GM19035 (cell line): ENCODE data around the gene NYAP1.
"Not testable (repeated sequence)": the region's sequence is repeated elsewhere in the genome, so short reads cannot be mapped to it uniquely, and the experiment has no call there.

ENCODE experiments used
- ATAC-seq: cut with Tn5 transposase; IDR thresholded peaks from one replicate; pipeline ENCODE4 v1.9.1; 2021; ENCODE audit not compliant: unreplicated experiment

The NYAP1 gene

GRCh38 chr7:100481466-100481865 lies 2.3 kb upstream of the NYAP1 start:
- no peak for ATAC-seq

GRCh38 chr7:100482728-100483089 lies 1.0 kb upstream of the NYAP1 start:
- ATAC-seq, result no peak

DNA sequence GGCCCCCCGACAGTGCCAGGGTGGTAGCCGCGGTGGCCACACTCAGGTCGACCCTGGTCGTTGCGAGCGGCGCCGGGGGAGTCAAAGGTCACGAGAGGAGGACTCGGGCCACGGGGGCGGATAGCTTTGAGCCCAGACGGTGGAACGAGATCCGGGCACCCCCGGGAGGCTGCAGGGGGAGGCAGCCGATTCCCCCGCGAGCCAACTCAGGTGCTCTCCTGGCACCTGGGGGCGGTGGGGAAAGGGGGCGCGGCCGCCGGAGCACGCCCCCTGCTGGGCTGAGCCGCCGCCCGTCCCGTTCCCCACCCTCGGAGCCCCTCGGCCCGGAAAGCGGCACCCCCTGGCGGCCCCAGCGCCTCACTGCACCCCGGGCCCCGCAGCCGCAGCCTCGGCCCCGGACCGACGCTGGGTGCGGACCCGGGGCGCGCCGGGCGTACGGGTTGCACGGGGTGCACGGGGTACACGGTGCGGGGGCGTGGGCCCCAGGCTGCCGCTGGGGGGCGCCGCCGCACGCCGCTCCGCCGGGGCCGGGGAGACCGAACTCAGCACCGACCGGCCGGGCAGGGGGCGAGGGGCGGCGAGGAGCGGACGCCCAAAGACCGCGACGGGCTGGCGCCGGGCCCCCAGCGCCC lies 521 bp upstream of the NYAP1 start:
- ATAC-seq, result peak; percentile 60

- ATAC-seq, result no peak
Observed at GRCh38 chr7:100484673-100485045, 932 bp downstream of the NYAP1 start.

DNA sequence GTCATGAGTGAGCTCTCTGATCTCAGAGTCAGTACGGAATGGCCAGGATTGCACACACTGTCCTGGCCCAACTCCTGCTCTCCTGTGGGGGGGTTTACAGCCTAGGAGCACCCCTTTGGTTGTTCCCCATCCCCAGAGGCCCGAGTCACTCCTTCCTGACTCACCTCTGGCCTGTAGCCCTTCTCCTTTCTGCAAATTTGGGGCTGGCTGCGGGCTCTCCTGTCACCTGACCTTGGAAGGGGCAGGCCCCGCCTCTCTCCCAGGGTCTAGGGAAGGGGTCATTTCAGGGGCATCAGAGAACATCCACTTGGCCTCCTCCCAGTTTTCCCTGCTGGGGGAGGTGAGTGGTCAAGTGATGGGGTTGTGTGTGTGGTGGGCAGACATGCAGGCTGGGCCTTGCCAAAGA lies 1.7 kb downstream of the NYAP1 start:
- ATAC-seq, result no peak

DNA sequence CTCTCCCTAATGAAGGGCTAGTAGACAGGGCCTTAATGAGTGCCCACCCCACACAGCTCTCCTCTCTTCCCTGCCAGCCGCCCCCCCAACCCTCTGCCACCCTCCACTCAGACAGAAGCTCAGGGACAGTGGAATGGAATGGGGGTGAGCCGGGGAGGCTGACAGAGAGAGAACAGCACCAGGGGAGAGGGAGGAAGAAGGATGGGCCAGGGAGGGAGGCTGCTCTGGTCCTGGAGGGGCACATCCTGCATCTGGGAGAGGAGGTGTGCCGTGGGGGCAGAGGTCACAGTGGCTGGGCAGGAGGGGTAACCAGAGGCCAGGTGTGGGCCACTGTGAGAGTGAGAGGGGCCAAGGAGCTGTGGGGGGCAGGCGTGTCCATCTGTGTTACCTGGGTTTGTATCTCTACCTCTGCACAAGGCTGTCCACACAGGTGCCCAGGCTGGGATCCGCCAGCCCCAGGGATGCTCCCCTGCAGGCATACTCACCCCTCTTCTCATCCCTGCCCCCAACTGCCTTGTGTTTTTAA lies 2.4 kb downstream of the NYAP1 start:
- ATAC-seq, result no peak

DNA sequence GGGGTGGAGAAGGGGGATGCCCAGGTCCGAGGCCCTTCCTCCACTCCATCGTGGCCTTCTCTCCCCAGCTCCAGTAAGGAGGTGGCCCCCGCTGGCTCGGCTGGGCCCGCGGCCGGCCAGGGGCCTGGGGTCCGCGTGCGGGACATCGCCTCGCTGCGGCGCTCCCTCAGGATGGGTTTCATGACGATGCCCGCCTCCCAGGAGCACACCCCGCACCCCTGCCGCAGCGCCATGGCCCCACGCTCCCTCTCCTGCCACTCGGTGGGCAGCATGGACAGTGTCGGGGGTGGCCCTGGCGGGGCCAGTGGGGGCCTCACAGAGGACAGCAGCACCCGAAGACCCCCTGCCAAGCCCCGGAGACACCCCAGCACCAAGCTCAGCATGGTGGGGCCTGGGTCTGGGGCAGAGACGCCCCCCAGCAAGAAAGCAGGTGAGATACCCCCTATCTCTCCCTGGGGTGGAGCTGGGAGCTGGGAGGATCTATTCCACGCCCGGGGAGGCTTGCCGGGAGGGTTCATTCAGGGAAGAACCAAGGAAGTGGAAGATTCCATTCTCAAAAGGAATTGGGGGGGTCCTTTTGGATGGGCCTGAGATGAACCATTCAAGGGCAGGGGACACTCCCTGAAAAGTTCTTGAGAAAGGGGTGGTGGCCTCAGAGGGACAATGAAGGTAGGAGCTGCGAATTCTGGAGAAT lies 3.2 kb downstream of the NYAP1 start:
- ATAC-seq, result no peak

- ATAC-seq, result no peak
Observed at GRCh38 chr7:100488333-100489095, 4.8 kb downstream of the NYAP1 start.

- ATAC-seq, result no peak
Observed at GRCh38 chr7:100489121-100489520, 5.4 kb downstream of the NYAP1 start.

- no peak for ATAC-seq
Observed at GRCh38 chr7:100489824-100490223, 6.1 kb downstream of the NYAP1 start.

- ATAC-seq, result no peak
Observed at GRCh38 chr7:100490483-100491191, 6.9 kb downstream of the NYAP1 start.

- no peak for ATAC-seq
Observed at GRCh38 chr7:100491192-100491578, 7.5 kb downstream of the NYAP1 start.

- ATAC-seq, result no peak
Observed at GRCh38 chr7:100492738-100493475, 9.2 kb downstream of the NYAP1 start.

DNA sequence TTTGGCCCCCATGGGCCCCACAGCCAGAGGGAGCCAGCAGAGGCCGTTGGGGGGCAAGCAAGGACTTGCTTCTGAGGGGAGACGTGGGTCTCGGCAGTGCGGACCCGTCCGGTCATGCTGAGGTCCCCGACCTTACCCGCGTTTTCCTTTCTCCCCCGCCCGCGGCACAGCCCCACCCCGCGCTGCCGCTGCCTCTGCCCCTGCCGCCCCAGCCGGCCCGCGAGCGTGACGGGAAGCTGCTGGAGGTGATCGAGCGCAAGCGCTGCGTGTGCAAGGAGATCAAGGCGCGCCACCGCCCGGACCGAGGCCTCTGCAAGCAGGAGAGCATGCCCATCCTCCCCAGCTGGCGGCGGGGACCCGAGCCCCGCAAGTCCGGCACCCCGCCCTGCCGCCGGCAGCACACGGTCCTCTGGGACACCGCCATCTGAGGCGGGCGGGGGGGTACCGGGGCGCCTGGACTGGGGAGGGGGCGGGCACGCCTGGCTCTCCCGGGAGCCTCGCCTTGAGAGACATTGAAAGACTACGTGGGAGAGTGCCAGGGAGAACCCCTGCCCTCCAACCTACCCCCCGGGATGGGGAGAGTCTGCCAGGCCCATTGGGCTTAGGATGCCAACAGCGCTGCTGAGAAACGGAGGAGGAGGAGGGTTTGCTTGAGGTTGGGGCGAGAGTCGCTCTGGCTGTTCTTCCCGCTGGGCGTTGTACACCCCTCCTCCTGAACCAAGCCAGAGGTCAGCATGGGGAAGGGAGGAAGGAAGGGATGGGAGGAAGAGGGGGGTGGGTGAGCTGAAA lies 9.9 kb downstream of the NYAP1 start:
- ATAC-seq, result no peak

GRCh38 chr7:100496509-100496908 lies 12.8 kb downstream of the NYAP1 start:
- no peak for ATAC-seq

GRCh38 chr7:100500743-100501142 lies 17.0 kb downstream of the NYAP1 start:
- not testable (repeated sequence) for ATAC-seq

GRCh38 chr7:100504031-100504430 lies 20.3 kb downstream of the NYAP1 start:
- not testable (repeated sequence) for ATAC-seq

- ATAC-seq, result no peak
Observed at GRCh38 chr7:100504887-100505611, 21.3 kb downstream of the NYAP1 start.

GRCh38 chr7:100506356-100506923 lies 22.7 kb downstream of the NYAP1 start:
- ATAC-seq, result no peak
